HEK293T (cell line): ENCODE measurements around the gene TAOK1.

Experiments
- ARNT ChIP-seq: fragments of 450-650 bp; IDR thresholded peaks from 2 replicates; pipeline ENCODE4 v1.6.1; 2017; ENCODE audit warnings: mild to moderate bottlenecking
- FOXA1 ChIP-seq: fragments of 450-650 bp; IDR thresholded peaks from 2 replicates; pipeline ENCODE4 v1.6.1; 2016; ENCODE audit warnings: mild to moderate bottlenecking
- FOXM1 ChIP-seq: fragments of 450-650 bp; IDR thresholded peaks from 2 replicates; pipeline ENCODE4 v1.6.1; 2017; ENCODE audit warnings: mild to moderate bottlenecking, borderline replicate concordance
- HDGF ChIP-seq: fragments of 450-650 bp; IDR thresholded peaks from 2 replicates; pipeline ENCODE4 v1.6.1; 2017; ENCODE audit warnings: antibody characterized with exemption, borderline replicate concordance
- SP1 ChIP-seq: fragments of 450-650 bp; IDR thresholded peaks from 2 replicates; pipeline ENCODE4 v1.6.1; 2017
- SUZ12 ChIP-seq: fragments of 450-650 bp; IDR thresholded peaks from 2 replicates; pipeline ENCODE4 v1.6.1; 2016; ENCODE audit warnings: mild to moderate bottlenecking
- TF ChIP-seq, protein P1 (sequence below): fragments of 450-650 bp; IDR thresholded peaks from 2 replicates; pipeline ENCODE4 v1.6.1; 2016

DNA sequence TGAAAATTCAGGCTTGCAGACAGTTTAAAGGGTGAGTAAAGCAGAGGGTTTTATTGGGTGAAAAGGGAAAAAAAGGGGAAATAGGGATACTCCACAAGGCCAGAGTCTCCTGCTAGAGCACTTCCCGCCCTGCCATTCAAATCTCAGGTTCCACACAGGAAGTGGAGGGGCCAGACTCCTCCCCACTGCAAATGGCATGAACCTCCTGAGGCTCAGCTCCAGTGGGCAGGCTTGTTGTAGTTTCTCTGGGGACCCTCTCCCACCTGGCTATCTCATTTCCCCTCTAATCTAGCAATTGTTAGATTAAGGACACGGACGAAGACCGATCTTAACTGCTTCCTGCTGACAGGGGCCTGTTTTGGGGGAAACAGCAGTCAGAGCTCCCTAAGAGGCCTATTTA lies 43.4 kb downstream of the TAOK1 start:
- TF ChIP-seq SUZ12 (no peak), ARNT (no peak), SP1 (no peak), FOXM1 (no peak), FOXA1 (no peak), HDGF (no peak)
- TF ChIP-seq, protein P1, sequence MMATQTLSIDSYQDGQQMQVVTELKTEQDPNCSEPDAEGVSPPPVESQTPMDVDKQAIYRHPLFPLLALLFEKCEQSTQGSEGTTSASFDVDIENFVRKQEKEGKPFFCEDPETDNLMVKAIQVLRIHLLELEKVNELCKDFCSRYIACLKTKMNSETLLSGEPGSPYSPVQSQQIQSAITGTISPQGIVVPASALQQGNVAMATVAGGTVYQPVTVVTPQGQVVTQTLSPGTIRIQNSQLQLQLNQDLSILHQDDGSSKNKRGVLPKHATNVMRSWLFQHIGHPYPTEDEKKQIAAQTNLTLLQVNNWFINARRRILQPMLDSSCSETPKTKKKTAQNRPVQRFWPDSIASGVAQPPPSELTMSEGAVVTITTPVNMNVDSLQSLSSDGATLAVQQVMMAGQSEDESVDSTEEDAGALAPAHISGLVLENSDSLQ, result no peak
